GM18517 (cell line): ENCODE measurements around the gene RBFOX2.

Source experiments
- ATAC-seq: cut with Tn5 transposase; IDR thresholded peaks from one replicate; pipeline ENCODE4 v1.9.1; 2021; ENCODE audit warnings: mild to moderate bottlenecking, moderate library complexity; ENCODE audit not compliant: unreplicated experiment

Gene RBFOX2

GRCh38 chr22:35873426-35873825 lies 155.2 kb downstream of the RBFOX2 start:
- ATAC-seq, result no peak

DNA sequence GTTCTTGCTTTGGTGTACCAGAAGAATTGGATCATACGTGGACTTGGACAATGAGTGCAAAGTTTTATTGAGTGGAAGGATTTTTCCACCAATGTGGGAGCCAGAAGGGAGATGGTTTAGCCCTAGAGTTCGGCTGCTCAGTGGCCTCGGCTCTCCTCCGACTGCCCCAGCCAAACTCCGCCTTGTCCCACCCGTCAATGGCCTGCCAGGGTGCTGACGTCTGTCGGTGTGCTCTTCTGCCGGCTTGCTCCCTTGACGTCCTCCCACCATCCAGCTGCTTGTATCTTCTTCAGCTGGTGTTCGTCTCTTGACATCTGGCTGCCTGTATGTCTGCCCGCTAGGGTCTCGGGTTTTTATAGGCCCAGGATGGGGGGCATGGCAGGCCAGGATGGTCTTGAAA lies 156.2 kb downstream of the RBFOX2 start:
- ATAC-seq, result no peak

DNA sequence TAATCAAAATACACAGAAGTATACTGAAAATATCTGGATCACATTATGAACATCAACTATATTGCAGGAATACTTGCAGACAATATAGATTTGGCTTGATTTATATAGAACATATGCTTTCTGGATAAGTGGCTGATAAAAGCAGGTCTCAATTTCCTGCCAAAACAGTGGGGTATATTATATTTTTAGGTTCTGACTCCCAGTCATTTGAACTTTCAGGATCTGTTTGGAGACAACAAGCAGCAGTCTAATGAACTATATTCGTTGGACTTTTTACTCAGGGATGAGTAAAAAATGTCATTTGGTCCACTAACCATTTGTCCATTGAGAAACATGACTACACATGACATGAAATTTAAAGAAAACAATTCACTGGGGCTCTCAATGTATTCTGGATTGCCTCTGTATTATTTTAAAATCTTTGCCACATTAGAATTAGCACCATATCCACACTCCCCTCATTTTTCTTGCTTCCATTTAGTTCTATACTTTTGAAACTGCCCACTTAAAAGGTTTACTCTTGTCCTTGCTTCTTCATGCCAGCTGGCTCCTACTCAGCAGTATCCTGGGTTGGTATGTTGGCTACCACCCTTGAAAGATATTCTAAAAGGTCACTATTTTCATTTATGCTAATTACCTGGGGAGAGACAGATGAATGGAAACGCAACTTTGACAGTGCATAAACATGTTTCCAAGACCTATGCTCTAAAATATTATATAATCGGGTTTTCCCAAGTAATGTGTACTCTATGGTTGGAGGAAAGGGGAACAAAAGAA lies 157.9 kb downstream of the RBFOX2 start:
- ATAC-seq, result no peak

GRCh38 chr22:35868938-35869337 lies 159.7 kb downstream of the RBFOX2 start:
- ATAC-seq, result no peak

- ATAC-seq, result no peak
Measured at GRCh38 chr22:35866651-35867050, 162.0 kb downstream of the RBFOX2 start.

DNA sequence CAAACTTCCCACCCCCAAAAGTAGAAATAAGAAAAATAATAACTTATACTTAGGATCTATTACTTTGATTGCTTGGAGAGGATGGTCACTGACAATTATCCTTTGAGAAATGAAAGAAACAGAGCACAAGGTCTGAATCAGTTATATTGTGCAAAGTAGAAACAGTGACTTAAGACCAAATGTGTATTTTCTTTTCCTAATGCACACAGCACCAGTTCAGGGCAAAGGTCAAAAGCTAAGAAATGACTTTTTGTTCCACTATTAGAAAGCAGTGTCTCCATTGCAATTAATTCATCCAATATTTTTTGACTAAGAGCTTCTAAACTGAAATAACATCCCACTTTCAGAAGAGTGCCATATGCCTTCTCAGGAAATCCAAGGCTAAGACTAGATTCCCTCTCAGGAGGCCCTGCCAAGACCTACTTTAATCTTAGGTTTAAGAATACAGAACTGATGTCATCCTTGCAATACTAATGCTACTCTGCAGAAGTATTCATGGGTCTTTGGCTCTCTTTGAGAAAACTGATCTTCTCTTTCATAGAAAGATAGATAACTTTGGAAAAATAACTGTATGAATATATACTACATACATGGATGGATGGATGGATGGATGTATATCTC lies 164.0 kb downstream of the RBFOX2 start:
- ATAC-seq, result no peak

- ATAC-seq, result no peak
Measured at GRCh38 chr22:35863432-35863831, 165.2 kb downstream of the RBFOX2 start.

- no peak for ATAC-seq
Measured at GRCh38 chr22:35862697-35863096, 165.9 kb downstream of the RBFOX2 start.

GRCh38 chr22:35861451-35861850 lies 167.2 kb downstream of the RBFOX2 start:
- no peak for ATAC-seq

GRCh38 chr22:35860837-35861236 lies 167.8 kb downstream of the RBFOX2 start:
- ATAC-seq, result no peak

- ATAC-seq, result no peak
Measured at GRCh38 chr22:35860087-35860733, 168.4 kb downstream of the RBFOX2 start.

- no peak for ATAC-seq
Measured at GRCh38 chr22:35854334-35854733, 174.3 kb downstream of the RBFOX2 start.

- no peak for ATAC-seq
Measured at GRCh38 chr22:35852076-35852475, 176.5 kb downstream of the RBFOX2 start.

GRCh38 chr22:35850831-35851230 lies 177.8 kb downstream of the RBFOX2 start:
- ATAC-seq, result no peak

DNA sequence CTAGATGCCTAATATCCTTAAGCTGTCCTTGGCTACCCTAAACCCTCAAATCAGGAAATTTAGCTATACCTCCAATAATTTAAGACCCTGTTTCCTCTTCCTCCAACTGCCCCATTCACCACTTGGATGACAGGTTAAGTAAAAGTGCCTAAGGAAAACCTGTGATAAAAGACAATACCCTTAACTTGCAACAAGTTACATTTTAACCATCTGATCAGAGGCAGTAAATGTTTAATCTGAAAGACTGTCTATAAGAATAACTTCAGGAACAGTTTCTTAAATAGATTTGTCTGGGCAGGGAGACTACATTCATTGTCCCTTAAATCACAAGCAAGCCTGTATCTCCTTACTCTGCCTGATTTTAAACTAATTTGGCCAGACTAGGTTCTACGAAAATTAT lies 181.8 kb downstream of the RBFOX2 start:
- no peak for ATAC-seq

- no peak for ATAC-seq
Measured at GRCh38 chr22:35844886-35845285, 183.7 kb downstream of the RBFOX2 start.

DNA sequence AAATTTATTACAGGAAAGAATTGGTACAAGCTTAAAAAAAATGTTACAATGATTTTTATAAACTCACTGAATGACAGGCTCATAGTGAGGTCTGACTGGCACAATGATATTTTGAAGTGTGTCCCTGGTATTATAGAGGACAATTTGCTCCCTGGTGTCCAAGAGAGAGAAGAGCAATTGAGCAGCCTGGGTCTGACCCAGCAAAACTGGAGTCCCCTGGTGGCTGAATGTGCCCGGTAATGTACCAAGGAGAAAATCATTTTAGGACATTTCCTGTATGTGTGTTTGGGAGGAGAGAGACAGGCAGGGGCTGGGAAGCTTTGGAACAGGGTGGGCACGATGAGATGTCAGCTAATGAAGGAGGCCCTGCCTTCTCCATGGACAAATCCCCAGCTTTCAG lies 185.7 kb downstream of the RBFOX2 start:
- no peak for ATAC-seq

DNA sequence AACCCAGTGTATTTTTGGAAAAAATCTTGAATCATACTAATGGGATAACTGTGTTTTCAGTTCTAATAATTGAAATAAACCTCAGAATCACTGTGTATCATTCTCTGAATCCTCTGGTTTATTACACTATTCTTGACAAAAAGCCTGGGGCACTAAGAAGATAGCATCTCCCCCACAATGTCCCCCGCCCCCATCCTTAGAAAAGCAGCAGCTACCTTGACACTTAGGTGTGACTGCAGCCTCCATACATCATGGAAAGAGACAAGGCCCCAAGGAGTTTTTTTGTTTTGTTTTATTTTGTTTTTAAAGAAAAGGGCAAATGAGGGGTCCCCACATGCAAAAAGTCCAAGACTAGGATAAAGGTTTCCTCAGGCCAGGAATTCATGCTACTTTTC lies 186.1 kb downstream of the RBFOX2 start:
- ATAC-seq, result no peak

GRCh38 chr22:35841907-35842518 lies 186.6 kb downstream of the RBFOX2 start:
- ATAC-seq, result no peak

- ATAC-seq, result no peak
Measured at GRCh38 chr22:35840302-35840739, 188.3 kb downstream of the RBFOX2 start.

DNA sequence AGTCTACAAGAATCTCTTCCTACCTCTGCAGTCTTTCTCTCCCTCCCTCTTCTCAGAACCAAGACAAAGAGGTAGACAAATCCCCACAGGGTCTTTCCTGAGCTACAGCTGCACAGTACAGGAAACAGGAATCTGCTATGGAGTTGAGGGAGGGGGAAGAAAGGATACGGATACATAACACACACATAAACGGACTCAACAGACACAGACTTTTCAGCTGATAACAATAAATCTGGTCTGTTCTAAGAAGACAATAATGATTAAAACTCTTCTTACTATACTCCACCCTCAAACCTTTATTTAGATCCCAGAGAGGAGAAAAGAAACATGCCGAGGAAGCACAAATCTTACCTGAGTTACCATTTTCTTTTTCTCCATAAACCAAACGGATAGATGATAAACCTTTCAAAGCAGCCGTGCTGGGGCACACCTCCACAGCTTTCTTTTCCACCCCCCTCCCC lies 188.8 kb downstream of the RBFOX2 start:
- no peak for ATAC-seq
